ENCODE data around the gene CLSTN2.

The CLSTN2 gene

GRCh38 chr3:140438736-140439470 is 503.9 kb downstream of the CLSTN2 start:
- CTCF ChIA-PET = no interaction called here
- Mint-ChIP-seq H3K27ac (no peak overlapping the region), H3K36me3 (no peaks in the 10 kb centered on the region), H3K27me3 (peaks cover 4% of the 10 kb centered on the region), H3K4me3 (no peak overlapping the region), H3K9me3 (no peaks in the 10 kb centered on the region), H3K4me1 (no peaks in the 10 kb centered on the region)
- DNase-seq = no peak

DNA sequence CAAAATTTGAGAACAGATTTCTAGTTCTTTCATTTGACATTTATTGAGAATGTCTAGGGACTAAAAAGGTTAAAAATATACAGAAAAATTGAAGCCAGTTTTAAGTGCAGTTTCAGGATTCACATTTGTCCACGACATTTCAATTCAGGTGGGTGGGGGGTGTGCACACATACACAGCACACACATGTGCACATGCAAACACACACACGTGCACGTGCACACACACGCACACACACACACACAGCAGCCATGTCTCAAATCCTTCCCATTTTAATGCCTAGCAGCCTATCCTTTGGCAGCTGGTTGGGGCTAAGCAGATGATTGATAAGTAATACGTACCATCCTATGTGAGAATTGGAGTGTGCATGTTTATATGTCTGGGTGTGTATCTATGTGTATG is 504.5 kb downstream of the CLSTN2 start:
- Mint-ChIP-seq H3K4me1 (no peaks in the 10 kb centered on the region), H3K9me3 (no peaks in the 10 kb centered on the region), H3K4me3 (no peak overlapping the region), H3K27me3 (peaks cover 4% of the 10 kb centered on the region), H3K27ac (no peak overlapping the region), H3K36me3 (no peaks in the 10 kb centered on the region)
- no peak for DNase-seq
- CTCF ChIA-PET = no interaction called here

GRCh38 chr3:140440446-140440845 is 505.5 kb downstream of the CLSTN2 start:
- Mint-ChIP-seq H3K4me3 (no peak overlapping the region), H3K27ac (no peak overlapping the region), H3K27me3 (peaks cover 4% of the 10 kb centered on the region), H3K36me3 (no peaks in the 10 kb centered on the region), H3K4me1 (no peaks in the 10 kb centered on the region), H3K9me3 (no peaks in the 10 kb centered on the region)
- CTCF ChIA-PET = no interaction called here
- DNase-seq = no peak

DNA sequence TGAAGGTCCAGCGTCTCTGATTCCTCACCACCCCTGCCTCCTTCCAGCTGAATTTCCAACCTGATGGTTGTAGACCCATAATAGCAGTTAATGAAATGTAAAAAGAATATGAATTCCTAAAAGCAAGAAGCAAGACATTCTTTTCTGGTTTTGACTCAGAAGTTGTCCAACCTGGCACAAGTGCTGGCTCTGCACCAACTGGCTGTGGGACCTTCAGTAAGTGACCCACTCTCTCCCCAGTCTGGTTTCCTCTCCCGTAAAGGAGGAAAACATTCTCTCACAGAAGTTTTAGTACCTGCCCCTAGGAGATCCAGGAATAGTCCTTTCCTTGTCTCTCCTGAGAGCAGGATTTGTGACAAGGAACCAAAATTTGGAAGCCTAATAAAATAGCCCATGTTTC is 506.0 kb downstream of the CLSTN2 start:
- Mint-ChIP-seq H3K27ac (no peak overlapping the region), H3K4me1 (no peaks in the 10 kb centered on the region), H3K9me3 (no peaks in the 10 kb centered on the region), H3K27me3 (peaks cover 4% of the 10 kb centered on the region), H3K4me3 (no peak overlapping the region), H3K36me3 (no peaks in the 10 kb centered on the region)
- CTCF ChIA-PET = no interaction called here
- no peak for DNase-seq

GRCh38 chr3:140442621-140443020 is 507.6 kb downstream of the CLSTN2 start:
- no peaks in the 10 kb centered on the region for H3K4me1 Mint-ChIP-seq
- H3K27me3 Mint-ChIP-seq = peaks cover 4% of the 10 kb centered on the region
- CTCF ChIA-PET = no interaction called here

GRCh38 chr3:140443073-140443472 is 508.1 kb downstream of the CLSTN2 start:
- Mint-ChIP-seq H3K4me1 (no peaks in the 10 kb centered on the region), H3K27me3 (peaks cover 4% of the 10 kb centered on the region), H3K27ac (no peak overlapping the region), H3K9me3 (no peaks in the 10 kb centered on the region), H3K4me3 (no peak overlapping the region), H3K36me3 (no peaks in the 10 kb centered on the region)
- no peak for DNase-seq
- CTCF ChIA-PET = no interaction called here

More at GRCh38 chr3:140442621-140443020, 507.6 kb downstream of the CLSTN2 start:
- Mint-ChIP-seq H3K9me3 (no peaks in the 10 kb centered on the region), H3K4me3 (no peak overlapping the region), H3K27ac (no peak overlapping the region), H3K36me3 (no peaks in the 10 kb centered on the region)
- no peak for DNase-seq

GRCh38 chr3:140443806-140444205 is 508.8 kb downstream of the CLSTN2 start:
- H3K4me1 Mint-ChIP-seq = no peaks in the 10 kb centered on the region
- H3K9me3 Mint-ChIP-seq = no peaks in the 10 kb centered on the region
- peaks cover 4% of the 10 kb centered on the region for H3K27me3 Mint-ChIP-seq
- no peaks in the 10 kb centered on the region for H3K36me3 Mint-ChIP-seq
- DNase-seq = no peak
- H3K4me3 Mint-ChIP-seq = no peak overlapping the region
- no peak overlapping the region for H3K27ac Mint-ChIP-seq
- CTCF ChIA-PET = no interaction called here

DNA sequence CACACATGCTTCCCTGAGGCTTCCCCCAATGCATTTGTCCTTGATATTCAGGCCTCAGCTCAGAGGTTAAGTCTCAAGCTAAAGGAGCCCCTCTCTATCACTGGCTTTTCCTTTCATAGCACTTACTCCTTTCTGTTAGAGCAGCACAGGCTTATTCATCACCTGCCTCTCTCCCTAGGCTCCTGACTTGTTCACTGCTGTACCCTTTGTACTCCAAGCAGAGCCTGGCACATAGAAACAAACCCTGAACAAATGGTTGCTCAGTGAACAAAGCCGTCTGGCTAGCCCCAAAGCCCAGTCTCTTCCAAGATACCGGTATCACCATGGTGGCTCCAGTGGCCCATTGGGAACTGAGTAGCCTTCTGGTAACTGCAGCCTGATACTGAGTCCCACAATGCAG is 511.7 kb downstream of the CLSTN2 start:
- CTCF ChIA-PET = no interaction called here
- no peak overlapping the region for H3K27ac Mint-ChIP-seq
- no peaks in the 10 kb centered on the region for H3K4me1 Mint-ChIP-seq
- H3K9me3 Mint-ChIP-seq = no peaks in the 10 kb centered on the region
- no peaks in the 10 kb centered on the region for H3K36me3 Mint-ChIP-seq
- DNase-seq = no peak
- no peak overlapping the region for H3K4me3 Mint-ChIP-seq
- H3K27me3 Mint-ChIP-seq = peaks cover 4% of the 10 kb centered on the region

- peaks cover 4% of the 10 kb centered on the region for H3K27me3 Mint-ChIP-seq
- no peaks in the 10 kb centered on the region for H3K36me3 Mint-ChIP-seq
- CTCF ChIA-PET = no interaction called here
- H3K27ac Mint-ChIP-seq = no peak overlapping the region
- no peaks in the 10 kb centered on the region for H3K4me1 Mint-ChIP-seq
- H3K4me3 Mint-ChIP-seq = no peak overlapping the region
- no peak for DNase-seq
- H3K9me3 Mint-ChIP-seq = no peaks in the 10 kb centered on the region
Observed at GRCh38 chr3:140447136-140447535, 512.2 kb downstream of the CLSTN2 start.

DNA sequence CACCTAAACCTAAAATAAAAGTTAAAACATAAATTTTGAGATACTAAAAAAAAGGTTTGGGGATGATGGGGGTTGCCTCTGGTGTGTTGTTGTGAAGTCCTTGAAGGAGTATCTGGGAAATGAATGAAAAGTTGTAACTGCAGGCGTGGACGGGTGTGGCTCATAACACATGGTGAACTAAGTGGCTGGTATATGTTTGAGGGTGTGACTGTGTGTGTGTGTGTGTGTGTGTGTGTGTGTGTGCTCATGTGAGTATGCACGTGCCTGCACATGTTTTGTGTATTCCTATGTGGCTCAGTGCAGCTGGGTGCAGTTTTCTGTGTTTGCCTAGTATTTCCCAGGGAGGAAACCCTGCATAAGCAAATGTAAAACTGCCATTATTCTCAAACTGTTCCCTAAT is 513.0 kb downstream of the CLSTN2 start:
- no peak overlapping the region for H3K27ac Mint-ChIP-seq
- H3K4me3 Mint-ChIP-seq = no peak overlapping the region
- no peaks in the 10 kb centered on the region for H3K9me3 Mint-ChIP-seq
- H3K36me3 Mint-ChIP-seq = no peaks in the 10 kb centered on the region
- no peak for DNase-seq
- CTCF ChIA-PET = no interaction called here
- H3K4me1 Mint-ChIP-seq = no peaks in the 10 kb centered on the region
- H3K27me3 Mint-ChIP-seq = no peaks in the 10 kb centered on the region

GRCh38 chr3:140449413-140450256 is 514.6 kb downstream of the CLSTN2 start:
- Mint-ChIP-seq H3K36me3 (no peaks in the 10 kb centered on the region), H3K27me3 (no peaks in the 10 kb centered on the region), H3K9me3 (no peaks in the 10 kb centered on the region), H3K4me1 (no peaks in the 10 kb centered on the region), H3K4me3 (no peak overlapping the region), H3K27ac (no peak overlapping the region)
- DNase-seq = no peak
- CTCF ChIA-PET = no interaction called here

- DNase-seq = no peak
- Mint-ChIP-seq H3K9me3 (no peaks in the 10 kb centered on the region), H3K27me3 (no peaks in the 10 kb centered on the region), H3K4me1 (no peaks in the 10 kb centered on the region), H3K36me3 (no peaks in the 10 kb centered on the region), H3K27ac (no peak overlapping the region), H3K4me3 (no peak overlapping the region)
- CTCF ChIA-PET = no interaction called here
Observed at GRCh38 chr3:140453750-140454149, 518.8 kb downstream of the CLSTN2 start.

DNA sequence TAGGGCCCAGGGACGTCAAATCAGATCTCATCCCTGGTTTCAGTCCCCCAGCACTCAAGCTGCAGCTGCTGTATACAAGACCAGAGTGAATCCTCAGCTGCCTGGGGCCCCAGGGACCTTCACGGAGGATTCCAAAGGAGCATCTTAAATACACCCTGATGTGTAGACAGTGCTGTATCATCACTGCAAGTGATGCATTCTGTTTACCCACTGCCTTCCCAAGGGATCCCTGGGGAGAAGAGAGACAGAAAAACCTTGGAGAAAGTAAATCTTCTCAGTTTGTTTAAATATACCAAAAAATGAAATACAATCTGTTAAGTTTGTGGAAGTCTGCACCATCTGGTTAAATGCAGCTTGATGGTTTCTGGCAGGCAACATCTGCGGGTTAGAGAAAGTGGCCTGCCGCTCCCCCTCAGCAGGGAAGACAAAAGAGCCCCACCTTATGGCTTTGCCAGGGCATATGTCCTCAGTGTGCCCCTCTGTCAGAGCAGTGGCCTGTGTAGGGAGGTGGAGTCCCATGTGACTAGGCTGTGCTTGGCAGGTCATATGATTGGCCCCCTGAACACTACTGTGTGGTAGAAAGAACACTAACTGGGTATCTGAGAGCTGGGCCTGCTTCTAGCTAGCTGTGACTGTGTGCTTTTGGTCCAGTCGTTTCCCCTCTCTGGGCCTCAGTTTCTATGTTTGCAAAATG is 520.7 kb downstream of the CLSTN2 start:
- Mint-ChIP-seq H3K27me3 (no peaks in the 10 kb centered on the region), H3K27ac (no peak overlapping the region), H3K9me3 (no peaks in the 10 kb centered on the region), H3K4me3 (no peak overlapping the region), H3K4me1 (no peaks in the 10 kb centered on the region), H3K36me3 (no peaks in the 10 kb centered on the region)
- CTCF ChIA-PET = no interaction called here
- no peak for DNase-seq

DNA sequence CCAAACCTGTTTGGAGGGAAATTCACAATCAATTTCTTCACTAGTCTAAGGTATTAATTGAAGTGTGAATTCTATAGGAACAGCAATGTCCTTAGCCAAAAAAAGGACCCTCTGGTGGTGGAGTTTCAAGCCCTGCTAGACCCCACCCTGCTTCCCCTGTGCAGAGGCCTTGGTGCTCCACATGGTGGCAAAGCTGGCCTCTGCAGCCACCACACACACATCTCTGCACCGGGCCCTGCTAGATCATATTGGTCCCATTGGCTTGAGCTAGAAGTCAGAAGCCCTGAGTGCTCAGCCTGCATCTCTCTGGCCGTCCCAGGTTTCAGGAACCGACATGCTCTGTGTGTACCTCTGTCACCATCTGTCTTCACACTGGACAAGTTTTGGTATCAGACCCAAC is 522.0 kb downstream of the CLSTN2 start:
- no peaks in the 10 kb centered on the region for H3K4me1 Mint-ChIP-seq
- H3K4me3 Mint-ChIP-seq = no peak overlapping the region
- H3K27me3 Mint-ChIP-seq = no peaks in the 10 kb centered on the region
- no peak for DNase-seq
- CTCF ChIA-PET = no interaction called here
- H3K27ac Mint-ChIP-seq = no peak overlapping the region
- no peaks in the 10 kb centered on the region for H3K9me3 Mint-ChIP-seq
- no peaks in the 10 kb centered on the region for H3K36me3 Mint-ChIP-seq

- Mint-ChIP-seq H3K36me3 (no peaks in the 10 kb centered on the region), H3K9me3 (no peaks in the 10 kb centered on the region), H3K27ac (no peak overlapping the region), H3K4me1 (no peaks in the 10 kb centered on the region), H3K4me3 (no peak overlapping the region), H3K27me3 (peaks cover 6% of the 10 kb centered on the region)
- DNase-seq = no peak
- CTCF ChIA-PET = no interaction called here
Observed at GRCh38 chr3:140459462-140459861, 524.5 kb downstream of the CLSTN2 start.

Measured in activated naive CD4-positive, alpha-beta T cell treated with anti-CD3 and anti-CD28 coated beads, Interleukin-2, amount 10 ng/mL, durations not matched to agents 7 days and 5 days (primary cell).